Fibroblast of lung (primary cell): Measurements from ENCODE around the gene B3GALT2. TPM values are rescaled to one million over a fixed set of nuclear protein-coding genes. Genes with fewer than 3 reads are reported as not detected.
A peak's percentile ranks its signal among the peaks of the same experiment; 100 is the strongest.

Experiments
- DNase-seq, 2 donors: peaks; one replicate each; pipeline versions ENCODE4 v3.0.0 to v3.0.0-alpha.2; 2010; ENCODE audit warnings: low read depth in 2 of 2
- H2AFZ ChIP-seq: 2 replicates; pipeline ENCODE4 v1.5.1; 2012; ENCODE audit warnings: low read length, control low read depth, inconsistent platforms
- H3K27ac ChIP-seq: 2 replicates; pipeline ENCODE4 v1.5.1; 2011; ENCODE audit warnings: low read length, control low read depth; ENCODE audit not compliant: insufficient read depth
- H3K27me3 ChIP-seq: 2 replicates; pipeline ENCODE4 v1.5.1; 2011; ENCODE audit warnings: mild to moderate bottlenecking, low read length; ENCODE audit not compliant: control insufficient read depth, insufficient read depth
- H3K36me3 ChIP-seq: 2 replicates; pipeline ENCODE4 v1.5.1; 2011; ENCODE audit warnings: low read length; ENCODE audit not compliant: control insufficient read depth, insufficient read depth
- H3K4me1 ChIP-seq: 2 replicates; pipeline ENCODE4 v1.5.1; 2011; ENCODE audit warnings: low read length; ENCODE audit not compliant: control insufficient read depth, insufficient read depth; ENCODE audit errors: extremely low read depth
- H3K4me2 ChIP-seq: 2 replicates; pipeline ENCODE4 v1.5.1; 2011; ENCODE audit warnings: low read length, control low read depth; ENCODE audit not compliant: insufficient read depth; ENCODE audit errors: extremely low read depth
- H3K4me3 ChIP-seq, 4 experiments: fragments of 200-600 bp in 1 of 4; sonication (generic) in 1 of 4; replicated peaks in 1 of 4; 2 replicates each; pipeline ENCODE4 v1.5.1; 2011 to 2016; ENCODE audit warnings: low read length in 4 of 4, low read depth in 3 of 4, mild to moderate bottlenecking in 3 of 4, control low read depth in 2 of 4, inconsistent platforms in 1 of 4, mixed read lengths in 1 of 4; ENCODE audit not compliant: insufficient read depth in 1 of 4; ENCODE audit errors: control extremely low read depth in 1 of 4
- H3K79me2 ChIP-seq: 2 replicates; pipeline ENCODE4 v1.5.1; 2012; ENCODE audit warnings: mild to moderate bottlenecking, low read length, inconsistent platforms; ENCODE audit not compliant: control insufficient read depth, insufficient read depth
- H3K9ac ChIP-seq: 2 replicates; pipeline ENCODE4 v1.5.1; 2011; ENCODE audit warnings: mild to moderate bottlenecking, low read length, control low read depth; ENCODE audit not compliant: insufficient read depth
- H3K9me3 ChIP-seq: 2 replicates; pipeline ENCODE4 v1.5.1; 2012; ENCODE audit warnings: low read depth, low read length; ENCODE audit not compliant: control insufficient read depth, insufficient read depth
- H4K20me1 ChIP-seq: 2 replicates; pipeline ENCODE4 v1.5.1; 2011; ENCODE audit warnings: low read length; ENCODE audit not compliant: control insufficient read depth, insufficient read depth; ENCODE audit errors: extremely low read depth
- EZH2 ChIP-seq: IDR thresholded peaks from 2 replicates; pipeline ENCODE4 v1.5.1; 2012; ENCODE audit warnings: low read length, control low read depth, mild to moderate bottlenecking; ENCODE audit errors: missing control alignments
- polyA plus RNA-seq, 2 donors: library from polyadenylated mRNA; depleted of rRNA in 1 of 2; stranded (reverse) in 1 of 2; unstranded in 1 of 2; fragments of >200 nt; gene quantifications; 2 replicates each; pipeline ENCODE4 v1.2.1, GENCODE V29; 2011 to 2012; ENCODE audit warnings: missing spikeins in 1 of 2
- total RNA-seq: library from RNA; depleted of rRNA; stranded (reverse); fragments of >200 nt; gene quantifications from 2 replicates; pipeline ENCODE4 v1.2.1, GENCODE V29; 2014
- TF ChIP-seq, protein P1 (sequence below), 2 donors: IDR thresholded peaks in 1 of 2; conservative IDR thresholded peaks in 1 of 2; 1 replicate in 1 of 2; 2 replicates in 1 of 2; pipeline ENCODE4 v1.5.1; 2011 to 2012; ENCODE audit warnings: low read length in 2 of 2, control low read depth in 1 of 2, inconsistent platforms in 1 of 2, low read depth in 1 of 2, mild to moderate bottlenecking in 1 of 2

B3GALT2 gene
- total and polyA plus RNA-seq, 2 donors (not counting 1 experiment from before 2014, with no cell fraction given), result 1.3 to 46.2 TPM

DNA sequence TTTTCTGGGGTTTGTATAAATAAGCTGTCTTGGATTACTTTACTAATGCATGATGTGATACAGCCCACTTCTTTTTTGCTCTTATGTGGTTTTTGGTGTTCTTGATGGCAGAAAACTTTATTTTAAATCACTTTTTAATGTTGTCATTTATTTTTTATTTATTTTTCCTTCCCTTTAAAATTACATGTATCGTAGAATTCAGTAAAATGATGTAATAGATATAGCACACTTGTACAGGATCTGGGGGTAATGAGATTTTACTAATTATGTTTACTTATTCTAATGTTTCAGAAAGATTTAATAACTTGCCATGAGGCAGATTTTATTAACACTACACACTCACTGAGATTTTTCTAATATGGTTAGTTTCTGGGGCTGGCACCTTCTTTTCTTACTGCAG lies 701 bp upstream of the B3GALT2 start:
- TF ChIP-seq EZH2, result no peak
- TF ChIP-seq, protein P1, sequence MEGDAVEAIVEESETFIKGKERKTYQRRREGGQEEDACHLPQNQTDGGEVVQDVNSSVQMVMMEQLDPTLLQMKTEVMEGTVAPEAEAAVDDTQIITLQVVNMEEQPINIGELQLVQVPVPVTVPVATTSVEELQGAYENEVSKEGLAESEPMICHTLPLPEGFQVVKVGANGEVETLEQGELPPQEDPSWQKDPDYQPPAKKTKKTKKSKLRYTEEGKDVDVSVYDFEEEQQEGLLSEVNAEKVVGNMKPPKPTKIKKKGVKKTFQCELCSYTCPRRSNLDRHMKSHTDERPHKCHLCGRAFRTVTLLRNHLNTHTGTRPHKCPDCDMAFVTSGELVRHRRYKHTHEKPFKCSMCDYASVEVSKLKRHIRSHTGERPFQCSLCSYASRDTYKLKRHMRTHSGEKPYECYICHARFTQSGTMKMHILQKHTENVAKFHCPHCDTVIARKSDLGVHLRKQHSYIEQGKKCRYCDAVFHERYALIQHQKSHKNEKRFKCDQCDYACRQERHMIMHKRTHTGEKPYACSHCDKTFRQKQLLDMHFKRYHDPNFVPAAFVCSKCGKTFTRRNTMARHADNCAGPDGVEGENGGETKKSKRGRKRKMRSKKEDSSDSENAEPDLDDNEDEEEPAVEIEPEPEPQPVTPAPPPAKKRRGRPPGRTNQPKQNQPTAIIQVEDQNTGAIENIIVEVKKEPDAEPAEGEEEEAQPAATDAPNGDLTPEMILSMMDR (conservative IDR thresholded peaks at IDR 0.05 in 1 of 2, IDR thresholded peaks at IDR 0.05 in 1 of 2; ENCODE audit: low read depth in 1 of 2, low read length in 2 of 2), result no peak
- Histone ChIP-seq H3K79me2 (peaks cover 58% of the 10 kb centered on the region), H3K9me3 (no peaks in the 10 kb centered on the region), H3K27ac (no peak overlapping the region), H3K9ac (no peak overlapping the region), H3K36me3 (no peaks in the 10 kb centered on the region), H4K20me1 (no peaks in the 10 kb centered on the region), H3K4me3 (no peak overlapping the region), H3K4me2 (peak overlapping the region; percentile 39), H2AFZ (no peak overlapping the region), H3K4me1 (no peaks in the 10 kb centered on the region), H3K27me3 (no peaks in the 10 kb centered on the region)
- DNase-seq, result peak in 1 of 2 donors; percentile 15

DNA sequence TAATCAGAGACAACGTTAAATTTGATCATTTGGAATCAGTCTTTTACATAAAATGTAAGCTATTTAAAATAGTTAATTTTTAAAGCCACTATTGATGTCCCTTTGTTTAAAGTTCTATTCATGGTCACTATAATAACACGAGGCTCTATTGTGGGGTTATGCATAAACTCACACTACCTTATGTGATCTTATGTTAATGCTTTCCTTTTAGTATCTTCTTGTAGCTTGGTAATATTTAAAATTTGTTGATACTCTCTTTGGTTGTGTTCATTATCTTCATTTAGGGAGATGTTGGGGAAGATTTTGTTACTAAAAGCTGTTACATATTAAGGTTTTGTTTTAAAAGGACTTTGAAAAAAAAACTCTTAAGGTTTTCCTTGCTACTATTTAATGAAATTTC lies 1.2 kb downstream of the B3GALT2 start:
- Histone ChIP-seq H3K9me3 (no peaks in the 10 kb centered on the region), H4K20me1 (no peaks in the 10 kb centered on the region), H3K4me3 (peak overlapping the region; percentile 35 to 65 (median 54)), H3K9ac (no peak overlapping the region), H3K79me2 (peaks cover 64% of the 10 kb centered on the region), H3K4me1 (peaks cover 2% of the 10 kb centered on the region), H3K4me2 (peak overlapping the region; percentile 98), H2AFZ (no peak overlapping the region), H3K36me3 (peaks cover 1% of the 10 kb centered on the region), H3K27me3 (no peaks in the 10 kb centered on the region), H3K27ac (no peak overlapping the region)
- no peak for DNase-seq
- TF ChIP-seq EZH2, result no peak
- TF ChIP-seq, protein P1 (conservative IDR thresholded peaks at IDR 0.05 in 1 of 2, IDR thresholded peaks at IDR 0.05 in 1 of 2; ENCODE audit: low read depth in 1 of 2, low read length in 2 of 2), result no peak

DNA sequence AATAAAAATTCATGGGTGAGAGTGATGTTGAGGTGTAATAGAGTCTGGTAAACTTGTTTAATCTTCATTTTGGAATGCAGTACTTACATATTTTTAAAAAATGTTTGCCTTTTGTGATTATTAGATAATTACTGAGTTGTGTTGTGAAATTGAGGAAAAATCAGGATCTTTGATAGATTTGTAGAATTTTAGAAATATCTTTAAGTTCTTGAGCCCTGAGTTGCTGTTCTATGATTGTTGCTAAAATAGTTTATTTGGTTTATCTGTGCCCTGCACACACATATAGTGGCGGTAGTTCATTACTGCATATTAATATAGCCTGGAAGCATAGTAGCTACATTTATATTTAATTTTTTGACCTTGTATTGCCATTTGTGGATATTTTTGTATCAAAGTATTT lies 1.6 kb downstream of the B3GALT2 start:
- Histone ChIP-seq H2AFZ (no peak overlapping the region), H4K20me1 (no peaks in the 10 kb centered on the region), H3K4me1 (peaks cover 2% of the 10 kb centered on the region), H3K79me2 (peaks cover 63% of the 10 kb centered on the region), H3K9ac (no peak overlapping the region), H3K4me3 (peak overlapping the region; percentile 29 to 65 (median 44)), H3K36me3 (peaks cover 2% of the 10 kb centered on the region), H3K4me2 (peak overlapping the region; percentile 66), H3K9me3 (no peaks in the 10 kb centered on the region), H3K27me3 (no peaks in the 10 kb centered on the region), H3K27ac (no peak overlapping the region)
- TF ChIP-seq, protein P1 (conservative IDR thresholded peaks at IDR 0.05 in 1 of 2, IDR thresholded peaks at IDR 0.05 in 1 of 2; ENCODE audit: low read depth in 1 of 2, low read length in 2 of 2), result no peak
- no peak for TF ChIP-seq EZH2
- no peak for DNase-seq
